Measurements from ENCODE around the gene SRRM2. TPM values are rescaled to one million over a fixed set of nuclear protein-coding genes. Genes with fewer than 3 reads are reported as not detected.

SRRM2 gene
- total and polyA plus RNA-seq, 2 experiments from 2014 or later: 42.6 to 202 TPM

DNA sequence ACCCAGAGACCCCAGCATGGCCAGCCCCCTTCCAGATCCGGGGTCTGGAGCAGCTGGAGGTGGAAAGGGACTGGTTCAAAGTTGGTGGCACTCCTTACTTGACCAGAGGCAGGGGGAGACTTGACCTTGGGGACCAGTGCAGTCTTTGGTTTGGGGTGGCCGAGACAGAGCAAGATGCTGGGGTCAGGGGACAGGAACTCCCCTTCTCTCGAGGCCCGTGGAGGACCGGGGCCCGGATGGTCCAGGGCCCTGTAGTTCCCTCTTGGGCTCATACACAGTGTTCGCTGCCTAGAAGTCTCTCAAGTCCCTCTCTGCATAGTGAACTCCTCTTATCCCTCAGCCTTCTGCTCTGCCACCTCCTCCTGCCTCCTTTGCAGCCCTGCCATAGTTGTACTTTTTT, 35.5 kb downstream of the SRRM2 start:
- Histone ChIP-seq H3K79me2 (ENCODE audit: insufficient read depth) (no peaks in the 10 kb centered on the region), H2AFZ (no peak overlapping the region), H3K9ac (no peak overlapping the region), H4K20me1 (ENCODE audit: insufficient read depth) (no peaks in the 10 kb centered on the region), H3K27ac (no peak overlapping the region), H3K9me2 (ENCODE audit: insufficient read depth) (no peaks in the 10 kb centered on the region), H3K27me3 (replicated peaks; ENCODE audit: insufficient read depth) (peaks cover 73% of the 10 kb centered on the region), H3F3A (ENCODE audit: insufficient read depth) (no peaks in the 10 kb centered on the region), H3K4me3 (no peak overlapping the region), H3K36me3 (ENCODE audit: low read depth) (no peaks in the 10 kb centered on the region), H3K4me2 (ENCODE audit: unreplicated experiment) (no peak overlapping the region), H3K4me1 (ENCODE audit: insufficient read depth) (no peaks in the 10 kb centered on the region), H3K9me3 (ENCODE audit: low read depth) (no peaks in the 10 kb centered on the region)
- DNase-seq: no peak
- 21 to 24% methylated on average over 7 of the region's 7 CpGs for WGBS, 2 experiments (ENCODE audit: low coverage in 1 of 2, low lambda C conversion rate in 2 of 2, missing lambda C conversion rate in 2 of 2)
- in situ Hi-C loops (cut with MboI): no loop called here
- TF ChIP-seq EZH2phosphoT487 (IDR thresholded peaks at IDR 0.05; ENCODE audit: insufficient read depth, low read depth) (no peak), EZH2 (IDR thresholded peaks at IDR 0.05; ENCODE audit: insufficient read depth, poor library complexity, severe bottlenecking) (no peak)

DNA sequence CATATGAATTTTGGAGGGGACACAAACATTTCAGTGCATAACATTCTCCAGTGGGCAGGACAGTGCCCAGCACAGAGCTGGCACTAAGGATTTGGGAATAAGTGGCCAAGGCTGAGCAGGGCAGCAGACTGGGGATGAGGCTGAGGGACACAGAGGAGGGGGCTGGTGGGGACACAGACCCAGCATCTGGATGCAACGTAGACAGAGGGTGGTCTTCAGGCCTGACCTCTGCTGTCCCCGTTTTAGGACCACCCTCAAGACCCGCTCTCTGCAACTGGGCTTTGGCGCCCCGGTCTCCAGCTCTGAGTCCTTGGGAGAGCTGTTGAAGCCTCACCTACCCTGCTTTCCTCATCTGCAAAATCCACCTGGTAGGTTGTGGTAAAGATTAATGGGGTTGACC, 38.2 kb downstream of the SRRM2 start:
- 68 to 76% methylated on average over 5 of the region's 5 CpGs for WGBS, 2 experiments (ENCODE audit: low coverage in 1 of 2, low lambda C conversion rate in 2 of 2, missing lambda C conversion rate in 2 of 2)
- in situ Hi-C loops (cut with MboI): no loop called here
- Histone ChIP-seq H3F3A (ENCODE audit: insufficient read depth) (no peaks in the 10 kb centered on the region), H3K9me3 (ENCODE audit: low read depth) (no peaks in the 10 kb centered on the region), H3K27ac (no peak overlapping the region), H3K4me2 (ENCODE audit: unreplicated experiment) (no peak overlapping the region), H3K4me3 (no peak overlapping the region), H4K20me1 (ENCODE audit: insufficient read depth) (no peaks in the 10 kb centered on the region), H3K4me1 (ENCODE audit: insufficient read depth) (no peaks in the 10 kb centered on the region), H3K79me2 (ENCODE audit: insufficient read depth) (no peaks in the 10 kb centered on the region), H2AFZ (no peak overlapping the region), H3K36me3 (ENCODE audit: low read depth) (no peaks in the 10 kb centered on the region), H3K9ac (no peak overlapping the region), H3K27me3 (replicated peaks; ENCODE audit: insufficient read depth) (peaks cover 72% of the 10 kb centered on the region), H3K9me2 (ENCODE audit: insufficient read depth) (no peaks in the 10 kb centered on the region)
- DNase-seq: no peak
- TF ChIP-seq EZH2phosphoT487 (IDR thresholded peaks at IDR 0.05; ENCODE audit: insufficient read depth, low read depth) (no peak), EZH2 (IDR thresholded peaks at IDR 0.05; ENCODE audit: insufficient read depth, poor library complexity, severe bottlenecking) (no peak)

GRCh38 chr16:2791174-2791573, 38.7 kb downstream of the SRRM2 start:
- no peak overlapping the region for H3K27ac ChIP-seq
- H3K36me3 ChIP-seq (ENCODE audit: low read depth): no peaks in the 10 kb centered on the region
- 36 to 43% methylated on average over 8 of the region's 8 CpGs for WGBS, 2 experiments (ENCODE audit: low coverage in 1 of 2, low lambda C conversion rate in 2 of 2, missing lambda C conversion rate in 2 of 2)
- no peaks in the 10 kb centered on the region for H3K4me1 ChIP-seq (ENCODE audit: insufficient read depth)
- DNase-seq: no peak
- H3K4me3 ChIP-seq: no peak overlapping the region
- TF ChIP-seq EZH2 (IDR thresholded peaks at IDR 0.05; ENCODE audit: insufficient read depth, poor library complexity, severe bottlenecking): no peak
- TF ChIP-seq EZH2phosphoT487 (IDR thresholded peaks at IDR 0.05; ENCODE audit: insufficient read depth, low read depth): no peak
- H3K27me3 ChIP-seq (replicated peaks; ENCODE audit: insufficient read depth): peaks cover 72% of the 10 kb centered on the region
- H3K9me2 ChIP-seq (ENCODE audit: insufficient read depth): no peaks in the 10 kb centered on the region
- H3K9me3 ChIP-seq (ENCODE audit: low read depth): no peaks in the 10 kb centered on the region
- no peak overlapping the region for H3K9ac ChIP-seq
- H3K79me2 ChIP-seq (ENCODE audit: insufficient read depth): no peaks in the 10 kb centered on the region
- no peaks in the 10 kb centered on the region for H3F3A ChIP-seq (ENCODE audit: insufficient read depth)
- H4K20me1 ChIP-seq (ENCODE audit: insufficient read depth): no peaks in the 10 kb centered on the region
- no peak overlapping the region for H3K4me2 ChIP-seq (ENCODE audit: unreplicated experiment)
- in situ Hi-C loops (cut with MboI): no loop called here
- no peak overlapping the region for H2AFZ ChIP-seq

GRCh38 chr16:2792940-2793339, 40.5 kb downstream of the SRRM2 start:
- no peaks in the 10 kb centered on the region for H3K36me3 ChIP-seq (ENCODE audit: low read depth)
- H3K9me2 ChIP-seq (ENCODE audit: insufficient read depth): no peaks in the 10 kb centered on the region
- no peak overlapping the region for H3K27ac ChIP-seq
- TF ChIP-seq EZH2 (IDR thresholded peaks at IDR 0.05; ENCODE audit: insufficient read depth, poor library complexity, severe bottlenecking) (no peak), EZH2phosphoT487 (IDR thresholded peaks at IDR 0.05; ENCODE audit: insufficient read depth, low read depth) (no peak)
- no peaks in the 10 kb centered on the region for H4K20me1 ChIP-seq (ENCODE audit: insufficient read depth)
- in situ Hi-C loops (cut with MboI): no loop called here
- no peaks in the 10 kb centered on the region for H3K79me2 ChIP-seq (ENCODE audit: insufficient read depth)
- H3K4me1 ChIP-seq (ENCODE audit: insufficient read depth): no peaks in the 10 kb centered on the region
- peaks cover 69% of the 10 kb centered on the region for H3K27me3 ChIP-seq (replicated peaks; ENCODE audit: insufficient read depth)
- H3K4me3 ChIP-seq: no peak overlapping the region
- H3K9ac ChIP-seq: no peak overlapping the region
- H3F3A ChIP-seq (ENCODE audit: insufficient read depth): no peaks in the 10 kb centered on the region
- WGBS, 2 experiments (ENCODE audit: low coverage in 1 of 2, low lambda C conversion rate in 2 of 2, missing lambda C conversion rate in 2 of 2): 60 to 62% methylated on average over 10 of the region's 10 CpGs
- H3K4me2 ChIP-seq (ENCODE audit: unreplicated experiment): no peak overlapping the region
- no peak for DNase-seq
- no peak overlapping the region for H2AFZ ChIP-seq
- no peaks in the 10 kb centered on the region for H3K9me3 ChIP-seq (ENCODE audit: low read depth)

All from GM23248 (cell line).